Natural killer cell (primary cell): Measurements from ENCODE around the gene ALKBH4. TPM values are rescaled to one million over a fixed set of nuclear protein-coding genes. Genes with fewer than 3 reads are reported as not detected.
A peak's percentile ranks its signal among the peaks of the same experiment; 100 is the strongest.

Source experiments
- ATAC-seq, 3 donors: fragments of 150-1000 bp in 2 of 3; fragments of 200-7000 bp in 1 of 3; cut with Tn5 transposase; 1 replicate in 1 of 3; 2 replicates in 2 of 3; pipeline ENCODE4 v1.10.0; 2021; ENCODE audit warnings: mild to moderate bottlenecking in 2 of 3, moderate library complexity in 2 of 3
- DNase-seq, 2 donors: peaks; one replicate each; pipeline versions ENCODE4 v3.0.0 to v3.0.0-alpha.2; 2013 to 2021; ENCODE audit warnings: mixed read lengths in 1 of 2
- H3K27ac ChIP-seq: one replicate; pipeline ENCODE4 v1.5.1; 2013; ENCODE audit warnings: mild to moderate bottlenecking, low read length
- H3K27me3 ChIP-seq: one replicate; pipeline ENCODE4 v1.6.1; 2013; ENCODE audit warnings: low read length; ENCODE audit not compliant: control insufficient read depth, insufficient read depth
- H3K36me3 ChIP-seq: one replicate; pipeline ENCODE4 v1.6.1; 2013; ENCODE audit warnings: low read length; ENCODE audit not compliant: control insufficient read depth, insufficient read depth
- H3K4me1 ChIP-seq: one replicate; pipeline ENCODE4 v1.6.1; 2013; ENCODE audit warnings: low read length; ENCODE audit not compliant: control insufficient read depth, insufficient read depth
- H3K4me3 ChIP-seq: one replicate; pipeline ENCODE4 v1.5.1; 2013; ENCODE audit warnings: low read length
- H3K9me3 ChIP-seq: one replicate; pipeline ENCODE4 v1.6.1; 2013; ENCODE audit warnings: low read length; ENCODE audit not compliant: control insufficient read depth, insufficient read depth
- H3K27ac Mint-ChIP-seq, 2 donors: one replicate each; pipeline ENCODE4 v1.8.0; 2022; ENCODE audit warnings: mild to moderate bottlenecking in 2 of 2, mixed read lengths in 2 of 2, moderate library complexity in 1 of 2
- H3K27me3 Mint-ChIP-seq, 2 donors: one replicate each; pipeline ENCODE4 v1.8.0; 2022; ENCODE audit warnings: low read depth in 2 of 2, mixed read lengths in 2 of 2
- H3K36me3 Mint-ChIP-seq: one replicate; pipeline ENCODE4 v1.8.0; 2022; ENCODE audit warnings: mixed read lengths
- H3K4me1 Mint-ChIP-seq, 2 donors: one replicate each; pipeline ENCODE4 v1.8.0; 2022; ENCODE audit warnings: mixed read lengths in 2 of 2
- H3K4me3 Mint-ChIP-seq: one replicate; pipeline ENCODE4 v1.8.0; 2022; ENCODE audit warnings: mild to moderate bottlenecking, moderate library complexity, mixed read lengths
- H3K9me3 Mint-ChIP-seq, 2 donors: one replicate each; pipeline ENCODE4 v1.8.0; 2022; ENCODE audit warnings: mixed read lengths in 2 of 2
- WGBS: methylation state at CpG from one replicate; pipeline ENCODE4 v1.1.7; 2013; ENCODE audit warnings: missing lambda C conversion rate; ENCODE audit not compliant: insufficient coverage; 5-methylcytosine and 5-hydroxymethylcytosine counted together
- intact Hi-C: fragments of 100-400 bp; cut with micrococcal nuclease; formaldehyde crosslinking; loops from one replicate; pipeline ENCODE4 v1.14.2; 2022
- total RNA-seq, 4 donors: library from RNA; stranded (reverse); fragments of 120-200 nt in 1 of 4; gene quantifications; one replicate each; pipeline versions ENCODE4 v1.2.3 to v1.2.4, GENCODE V29; 2013 to 2022
- TF ChIP-seq, protein P1 (sequence below): fragments of 200-600 bp; IDR thresholded peaks from one replicate; pipeline ENCODE4 v1.8.0; 2022; ENCODE audit warnings: antibody characterized with exemption

The ALKBH4 gene
- total RNA-seq, 3 donors from 2014 or later (not counting 1 experiment from before 2014, with no cell fraction given), result 4.1 to 9.2 (median 9.1) TPM

DNA sequence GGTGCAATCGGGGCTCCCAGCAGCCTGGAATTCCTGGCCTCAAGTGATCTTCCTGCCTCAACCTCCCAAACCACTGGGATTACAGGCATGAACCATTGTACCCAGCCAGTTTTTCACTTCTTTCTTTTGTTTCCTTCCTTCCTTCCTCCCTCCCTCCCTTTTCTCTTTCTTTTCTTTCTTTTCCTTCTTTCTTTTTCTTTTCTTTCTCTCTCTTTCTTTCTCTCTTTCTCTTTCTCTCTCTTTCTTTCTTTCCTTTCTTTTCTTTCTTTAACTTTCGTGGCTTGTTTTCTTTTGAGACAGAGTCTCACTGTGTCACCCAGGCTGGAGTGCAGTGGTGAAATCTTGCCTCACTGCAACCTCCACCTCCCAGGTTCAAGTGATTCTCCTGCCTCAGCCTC lies 19.0 kb downstream of the ALKBH4 start:
- DNase-seq (no peak), ATAC-seq (no peak)
- Histone ChIP-seq H3K4me3 (no peak overlapping the region), H3K36me3 (peaks cover 17% of the 10 kb centered on the region), H3K27me3 (no peaks in the 10 kb centered on the region), H3K9me3 (no peaks in the 10 kb centered on the region), H3K4me1 (peaks cover 29% of the 10 kb centered on the region), H3K27ac (no peak overlapping the region)
- Mint-ChIP-seq H3K27ac (peak overlapping the region; percentile 37 to 55), H3K27me3 (no peaks in the 10 kb centered on the region), H3K36me3 (no peaks in the 10 kb centered on the region), H3K4me3 (peak overlapping the region; percentile 40), H3K4me1 (peaks cover 8 to 30% of the 10 kb centered on the region in 2 donors), H3K9me3 (no peaks in the 10 kb centered on the region)
- 83% methylated on average over 2 of the region's 2 CpGs for WGBS
- TF ChIP-seq, protein P1, sequence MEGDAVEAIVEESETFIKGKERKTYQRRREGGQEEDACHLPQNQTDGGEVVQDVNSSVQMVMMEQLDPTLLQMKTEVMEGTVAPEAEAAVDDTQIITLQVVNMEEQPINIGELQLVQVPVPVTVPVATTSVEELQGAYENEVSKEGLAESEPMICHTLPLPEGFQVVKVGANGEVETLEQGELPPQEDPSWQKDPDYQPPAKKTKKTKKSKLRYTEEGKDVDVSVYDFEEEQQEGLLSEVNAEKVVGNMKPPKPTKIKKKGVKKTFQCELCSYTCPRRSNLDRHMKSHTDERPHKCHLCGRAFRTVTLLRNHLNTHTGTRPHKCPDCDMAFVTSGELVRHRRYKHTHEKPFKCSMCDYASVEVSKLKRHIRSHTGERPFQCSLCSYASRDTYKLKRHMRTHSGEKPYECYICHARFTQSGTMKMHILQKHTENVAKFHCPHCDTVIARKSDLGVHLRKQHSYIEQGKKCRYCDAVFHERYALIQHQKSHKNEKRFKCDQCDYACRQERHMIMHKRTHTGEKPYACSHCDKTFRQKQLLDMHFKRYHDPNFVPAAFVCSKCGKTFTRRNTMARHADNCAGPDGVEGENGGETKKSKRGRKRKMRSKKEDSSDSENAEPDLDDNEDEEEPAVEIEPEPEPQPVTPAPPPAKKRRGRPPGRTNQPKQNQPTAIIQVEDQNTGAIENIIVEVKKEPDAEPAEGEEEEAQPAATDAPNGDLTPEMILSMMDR, result no peak
- intact Hi-C loops, result no loop called here

DNA sequence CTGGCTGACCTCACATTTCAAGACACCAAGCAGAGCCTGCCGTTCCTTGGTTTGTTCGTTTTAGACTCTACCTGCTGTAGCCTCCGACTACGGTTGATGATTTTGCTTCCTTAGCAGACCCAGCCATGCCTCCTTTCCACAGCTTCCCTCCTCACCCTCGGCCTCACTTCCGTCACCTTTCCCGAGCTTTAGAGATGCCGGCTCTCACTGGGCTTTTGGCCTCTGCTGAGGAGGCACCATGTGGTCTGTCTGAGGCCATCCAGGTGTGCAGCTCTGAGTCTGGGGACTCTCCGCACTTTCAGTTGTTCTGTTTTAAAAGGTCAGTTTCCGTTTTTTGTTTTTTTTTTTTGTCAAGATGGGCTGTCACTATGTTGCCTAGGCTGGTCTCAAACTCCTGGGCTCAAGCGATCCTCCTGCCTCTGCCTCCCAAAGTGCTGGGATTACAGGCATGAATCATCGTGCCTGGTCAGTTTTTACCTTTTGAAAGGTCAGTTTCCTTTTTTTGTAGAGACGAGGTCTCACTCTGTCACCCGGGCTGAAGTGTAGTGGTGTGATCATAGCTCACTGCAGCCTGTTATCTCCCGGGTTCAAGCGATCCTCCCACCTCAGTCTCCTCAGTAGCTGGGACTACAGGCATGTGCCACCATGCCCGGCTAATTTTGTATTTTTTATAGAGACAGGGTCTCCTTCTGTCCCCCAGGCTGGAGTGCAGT lies 19.5 kb downstream of the ALKBH4 start:
- no peak overlapping the region for H3K4me3 ChIP-seq
- ATAC-seq (no peak), DNase-seq (no peak)
- Mint-ChIP-seq H3K4me1 (peaks cover 8 to 26% of the 10 kb centered on the region in 2 donors), H3K27ac (peak overlapping the region; percentile 37 to 55), H3K9me3 (no peaks in the 10 kb centered on the region), H3K4me3 (peak overlapping the region; percentile 40), H3K27me3 (no peaks in the 10 kb centered on the region), H3K36me3 (no peaks in the 10 kb centered on the region)
- peaks cover 21% of the 10 kb centered on the region for H3K36me3 ChIP-seq
- WGBS, result 86% methylated on average over 17 of the region's 17 CpGs
- no peaks in the 10 kb centered on the region for H3K27me3 ChIP-seq
- intact Hi-C loops, result no loop called here
- no peaks in the 10 kb centered on the region for H3K9me3 ChIP-seq
- no peak overlapping the region for H3K27ac ChIP-seq
- peaks cover 29% of the 10 kb centered on the region for H3K4me1 ChIP-seq
- TF ChIP-seq, protein P1, result no peak

DNA sequence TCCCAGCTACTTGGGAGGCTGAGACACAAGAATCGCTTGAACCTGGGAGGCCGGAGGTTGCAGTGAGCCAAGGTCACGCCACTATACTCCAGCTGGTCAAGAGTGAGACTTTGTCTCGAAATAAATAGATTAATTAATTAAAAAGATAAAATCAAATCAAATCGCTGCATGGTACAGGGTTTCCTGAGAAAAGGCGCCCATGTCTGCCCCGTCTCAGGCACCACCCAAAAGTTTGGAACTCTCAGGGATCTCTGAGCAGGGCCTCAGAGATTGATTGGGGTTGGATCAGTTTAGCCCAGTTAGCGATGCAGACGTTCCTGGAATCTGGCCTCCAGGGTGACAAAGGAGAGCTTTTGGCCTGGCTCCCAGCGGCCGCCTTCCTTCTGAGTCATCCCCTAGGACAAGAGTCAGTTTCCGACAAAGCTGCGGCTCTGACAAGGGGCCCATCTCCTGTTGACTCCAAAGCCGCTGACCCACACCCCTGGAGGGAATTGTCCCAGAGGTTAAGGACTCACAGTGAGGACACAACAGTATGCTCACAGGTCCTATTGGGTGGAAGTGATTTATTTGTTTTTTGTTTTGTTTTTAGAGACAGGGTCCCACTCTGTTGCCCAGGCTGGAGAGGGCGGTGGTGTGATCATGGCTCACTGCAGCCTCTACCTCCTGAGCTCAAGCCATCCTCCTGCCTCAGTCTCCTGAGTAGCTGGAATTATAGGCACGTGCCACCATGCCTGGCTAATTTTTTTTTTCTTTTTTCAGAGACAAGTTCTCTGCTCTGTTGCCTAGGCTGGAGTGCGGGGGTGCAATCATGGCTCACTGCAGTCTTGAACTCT lies 24.5 kb downstream of the ALKBH4 start:
- H3K4me1 ChIP-seq, result peaks cover 38% of the 10 kb centered on the region
- H3K9me3 Mint-ChIP-seq, result no peaks in the 10 kb centered on the region
- 95% methylated on average over 16 of the region's 17 CpGs for WGBS
- H3K36me3 Mint-ChIP-seq, result no peaks in the 10 kb centered on the region
- H3K36me3 ChIP-seq, result peaks cover 27% of the 10 kb centered on the region
- H3K4me3 Mint-ChIP-seq, result no peak overlapping the region
- intact Hi-C loops, result no loop called here
- peaks cover 15 to 31% of the 10 kb centered on the region in 2 donors for H3K4me1 Mint-ChIP-seq
- H3K27me3 ChIP-seq, result no peaks in the 10 kb centered on the region
- H3K27me3 Mint-ChIP-seq, result no peaks in the 10 kb centered on the region
- no peak overlapping the region for H3K27ac Mint-ChIP-seq
- DNase-seq (no peak), ATAC-seq (no peak)
- no peaks in the 10 kb centered on the region for H3K9me3 ChIP-seq
- no peak overlapping the region for H3K27ac ChIP-seq
- H3K4me3 ChIP-seq, result no peak overlapping the region
- TF ChIP-seq, protein P1, result no peak
